GM23248 (cell line): ENCODE measurements around the gene KCNC3.

ENCODE experiments used
- EZH2 ChIP-seq: fragments of 200-600 bp; sonication (generic); IDR thresholded peaks from 2 replicates; pipeline ENCODE4 v1.6.1; 2018; ENCODE audit warnings: antibody characterized with exemption, mild to moderate bottlenecking; ENCODE audit not compliant: insufficient read depth, poor library complexity, severe bottlenecking
- EZH2phosphoT487 ChIP-seq: fragments of 200-600 bp; sonication (generic); IDR thresholded peaks from 2 replicates; pipeline ENCODE4 v1.6.1; 2018; ENCODE audit warnings: antibody characterized with exemption, moderate library complexity, mild to moderate bottlenecking, low read depth; ENCODE audit not compliant: insufficient read depth

DNA sequence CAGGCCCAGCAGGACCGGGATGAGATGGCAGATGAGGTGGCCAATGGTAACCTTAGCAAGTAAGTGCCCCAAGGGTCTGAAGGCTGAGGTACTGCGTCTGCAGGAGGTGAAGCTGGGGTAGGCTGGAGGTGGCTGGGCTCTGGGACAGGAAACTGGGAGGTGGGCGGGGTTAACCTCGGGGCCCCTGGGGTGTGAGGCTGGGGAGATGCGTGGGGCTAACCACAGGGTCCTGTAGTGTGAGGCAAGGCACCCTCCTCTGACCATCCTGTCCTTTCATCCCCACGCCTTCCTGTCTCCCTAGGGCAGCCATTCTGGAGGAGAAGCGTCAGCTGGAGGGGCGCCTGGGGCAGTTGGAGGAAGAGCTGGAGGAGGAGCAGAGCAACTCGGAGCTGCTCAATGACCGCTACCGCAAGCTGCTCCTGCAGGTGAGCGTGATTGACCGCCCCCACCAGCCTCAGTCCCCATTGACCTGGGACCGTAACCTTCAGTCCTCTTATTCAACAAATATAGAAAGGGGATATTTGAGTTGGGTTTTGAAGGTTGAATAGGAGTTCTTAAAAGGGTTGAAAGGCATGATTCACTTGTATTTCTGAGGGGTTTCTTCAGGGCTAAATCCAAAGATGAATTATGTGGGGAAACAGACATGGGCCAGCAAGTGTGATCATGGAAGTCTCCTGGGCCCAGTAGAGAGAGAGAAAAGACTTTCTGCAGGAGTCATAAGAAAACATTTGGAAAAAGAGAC lies 35.7 kb downstream of the KCNC3 start:
- TF ChIP-seq EZH2 (no peak), EZH2phosphoT487 (no peak)
